Hepatic stellate cell (primary cell): ENCODE results near the gene PIEZO2.
"Not testable (repeated sequence)": the region's sequence is repeated elsewhere in the genome, so short reads cannot be mapped to it uniquely, and the experiment has no call there.

Source experiments
- DNase-seq: peaks from one replicate; pipeline ENCODE4 v3.0.0; 2011; ENCODE audit warnings: low spot score

PIEZO2 gene

DNA sequence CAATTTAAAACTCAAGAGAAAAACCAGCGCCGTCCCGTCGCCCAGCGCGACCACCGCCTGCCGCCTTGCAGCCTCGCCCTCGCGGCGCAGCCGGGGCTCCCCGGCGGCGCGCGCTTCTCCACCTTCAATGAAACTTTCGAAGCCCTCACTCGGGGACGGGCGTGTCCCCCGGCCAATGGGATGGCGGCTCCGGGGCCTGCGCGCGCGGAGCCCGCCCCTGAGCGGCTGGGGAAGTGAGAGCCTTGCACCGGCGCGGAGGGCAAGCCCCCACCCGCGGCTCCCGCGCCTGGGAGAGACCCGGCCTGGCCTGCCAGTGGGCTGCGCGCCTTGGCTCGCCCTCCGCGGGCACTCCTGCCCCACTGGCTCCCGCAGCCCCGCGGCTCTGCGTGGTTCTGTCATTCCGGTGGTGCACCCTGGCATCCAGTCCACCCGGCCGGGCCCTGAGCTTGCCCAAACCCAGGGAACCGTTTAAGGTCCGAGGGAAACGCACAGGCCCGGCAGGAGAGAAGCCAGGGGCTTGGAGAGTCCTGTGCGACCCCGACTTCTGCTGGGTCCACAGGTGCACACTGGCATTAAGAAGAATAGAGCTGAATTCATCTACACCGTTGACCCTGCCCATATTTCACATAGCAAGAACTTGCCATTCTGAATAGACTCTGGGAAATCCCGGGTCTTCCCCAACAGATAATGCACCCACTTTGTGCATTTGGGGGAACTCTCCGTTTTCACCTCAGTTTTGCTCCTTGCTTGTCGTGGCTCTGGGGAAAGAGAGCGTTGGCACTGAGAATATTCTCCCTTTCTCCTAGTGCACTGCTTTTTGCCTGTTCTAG, at the start of gene PIEZO2:
PIEZO2 (minus strand) TSS at position 129 of the 830 bp plus-strand sequence. CDS start 981 bp downstream, outside the sequence.
- DNase-seq, result peak; percentile 51

DNA sequence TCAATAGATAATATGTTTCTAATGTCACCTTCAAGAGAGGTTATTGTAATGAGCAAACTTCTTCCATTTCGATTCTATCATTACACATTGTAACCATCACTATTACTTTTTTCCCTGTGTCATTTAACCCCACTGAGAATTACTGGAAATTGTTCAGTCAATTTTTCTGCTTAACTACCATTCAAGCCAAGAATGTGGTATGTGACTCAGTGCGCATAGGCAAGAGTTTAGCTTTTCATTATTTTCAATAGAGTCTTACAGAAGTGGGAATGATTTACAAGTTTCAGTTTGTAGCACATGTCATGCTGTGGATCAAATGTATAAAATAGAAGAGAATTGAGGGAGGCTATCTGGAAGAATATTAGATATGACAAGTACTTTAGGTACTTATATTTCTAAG, 34.3 kb upstream of the PIEZO2 start:
- DNase-seq, result no peak

DNA sequence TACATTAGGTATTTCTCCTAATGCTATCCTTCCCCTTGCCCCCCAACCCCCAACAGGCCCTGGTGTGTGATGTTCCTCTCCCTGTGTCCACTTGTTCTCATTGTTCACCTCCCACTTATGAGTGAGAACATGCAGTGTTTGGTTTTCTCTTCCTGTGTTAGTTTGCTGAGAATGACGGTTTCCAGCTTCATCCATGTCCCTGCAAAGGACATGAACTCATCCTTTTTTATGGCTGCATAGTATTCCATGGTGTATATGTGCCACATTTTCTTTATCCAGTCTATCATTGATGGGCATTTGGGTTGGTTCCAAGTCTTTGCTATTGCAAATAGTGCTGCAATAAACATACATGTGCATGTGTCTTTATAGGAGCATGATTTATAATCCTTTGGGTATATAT, 32.3 kb upstream of the PIEZO2 start:
- DNase-seq, result not testable (repeated sequence)

DNA sequence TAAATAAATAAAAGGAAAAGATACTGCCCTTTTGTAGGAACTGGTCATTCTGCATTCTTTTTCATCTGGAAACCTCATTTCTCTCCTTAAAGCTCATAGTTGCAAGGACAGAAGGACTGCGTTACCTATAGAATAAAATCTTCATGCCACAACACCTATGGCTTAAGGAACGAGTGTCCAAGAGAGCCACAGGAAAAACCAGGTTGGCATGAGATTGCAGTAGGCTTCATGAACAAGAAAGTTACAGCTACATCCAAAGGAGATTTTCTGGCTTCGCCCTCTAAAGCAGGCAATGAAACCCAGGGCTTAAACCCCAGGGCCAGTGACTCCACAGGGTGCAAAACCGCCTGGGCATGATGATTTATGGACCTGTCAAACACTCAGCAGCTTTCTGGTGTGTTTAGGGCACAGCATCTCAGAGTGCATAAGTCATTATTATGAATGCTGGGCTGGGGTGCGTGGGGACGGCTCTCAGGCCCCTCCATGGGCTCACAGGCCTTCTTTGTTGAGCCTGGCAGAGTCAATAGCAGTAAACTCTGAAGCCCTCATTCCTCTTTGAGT, 30.7 kb upstream of the PIEZO2 start:
- DNase-seq, result no peak

DNA sequence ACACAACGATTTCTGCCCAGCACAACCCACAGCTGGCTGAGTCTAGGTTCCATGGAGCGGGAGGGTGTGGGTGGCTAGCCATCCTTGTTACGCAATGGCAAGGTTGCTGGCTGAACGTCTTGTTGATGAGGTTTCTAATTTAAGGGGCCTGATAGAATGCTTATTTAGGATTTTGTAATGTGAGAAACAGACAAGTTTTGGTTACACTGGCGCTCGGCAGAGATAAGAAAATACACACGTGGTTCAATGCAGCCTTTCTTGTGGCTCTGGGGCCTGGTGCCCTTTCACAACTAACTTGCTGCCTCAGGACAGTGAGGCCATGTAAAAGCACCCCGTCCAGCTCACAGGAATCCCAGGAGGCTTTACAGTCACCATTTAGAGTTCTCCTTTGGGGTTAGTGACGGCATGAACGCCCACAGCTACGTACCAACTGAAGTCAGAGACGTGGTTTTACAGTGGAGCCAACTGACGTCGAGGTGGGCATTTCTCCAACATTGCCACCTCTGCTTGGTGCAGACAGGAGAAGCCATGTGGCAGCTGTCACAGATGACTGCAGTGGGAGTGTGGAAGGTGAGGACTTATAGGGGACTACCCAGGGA, 29.7 kb upstream of the PIEZO2 start:
- no peak for DNase-seq

DNA sequence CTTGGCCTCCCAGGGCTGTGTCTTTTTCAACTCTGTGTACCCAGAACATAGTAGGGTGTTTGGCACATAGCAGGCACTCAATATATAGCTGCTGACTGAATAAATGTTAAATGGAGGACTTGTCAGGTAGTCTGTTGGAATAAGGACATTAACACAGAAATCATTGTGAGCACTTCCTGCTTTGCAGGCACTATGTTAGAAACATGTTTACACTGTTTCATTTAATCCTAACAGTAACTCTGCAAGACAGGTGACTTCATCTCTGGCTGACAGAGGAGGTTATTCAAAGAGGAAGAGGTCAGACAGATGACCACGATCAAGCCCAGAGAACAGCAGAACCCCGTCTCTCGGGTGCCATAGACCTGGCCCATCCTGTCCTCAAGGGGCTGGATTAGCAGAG, 28.0 kb upstream of the PIEZO2 start:
- DNase-seq, result no peak

DNA sequence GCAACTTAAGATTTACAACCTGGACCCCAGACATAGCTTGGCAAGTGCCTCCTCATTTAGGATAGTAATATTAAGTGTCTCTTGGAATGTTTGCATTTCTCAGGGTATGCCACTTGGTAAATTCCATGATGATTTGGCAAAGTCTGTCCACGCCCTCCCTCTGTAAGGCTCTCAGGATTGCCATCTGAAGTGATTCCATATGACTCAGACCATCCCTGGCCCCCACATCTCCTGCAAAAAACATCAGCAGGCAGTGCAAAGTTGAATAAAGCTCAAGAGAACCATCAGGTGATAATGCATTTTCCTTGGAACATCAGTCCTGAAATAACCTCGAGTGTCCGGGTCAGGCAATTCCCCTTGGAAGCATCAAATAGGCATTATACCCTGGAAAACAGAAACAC, 27.1 kb upstream of the PIEZO2 start:
- DNase-seq, result peak; percentile 40

DNA sequence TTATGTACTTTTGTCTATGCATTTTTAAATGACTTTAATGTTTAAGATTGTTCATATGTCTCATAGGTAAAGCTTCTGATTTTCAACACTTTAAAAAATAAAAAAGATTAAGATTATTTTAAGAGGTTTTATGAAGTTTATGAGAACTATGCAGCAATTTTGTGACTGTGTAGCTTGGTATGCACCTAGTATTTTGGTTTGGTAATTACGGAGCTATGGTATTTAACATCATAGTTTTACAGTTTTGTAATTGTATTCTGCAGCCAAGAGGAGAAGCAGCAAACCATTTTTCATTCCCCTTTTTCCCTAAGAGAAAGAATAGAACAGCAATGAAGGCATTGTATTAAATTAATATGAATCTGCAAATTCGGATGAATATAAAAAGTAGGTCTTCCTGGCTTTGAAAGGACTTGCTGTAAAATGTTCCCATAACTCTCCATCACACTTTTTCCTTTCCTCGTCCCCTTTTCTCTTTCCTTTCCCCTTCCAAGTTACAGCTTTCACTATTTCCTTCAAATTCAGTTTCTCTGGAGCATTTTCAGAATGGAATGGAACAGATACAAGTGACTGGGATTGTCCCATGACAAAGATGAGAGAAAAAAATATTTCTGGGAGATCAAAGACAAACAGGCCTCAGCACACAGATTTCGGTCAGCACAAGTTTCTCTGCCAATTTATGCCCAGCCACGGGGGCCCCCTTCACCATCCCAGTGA, 26.1 kb upstream of the PIEZO2 start:
- peak; percentile 50 for DNase-seq

DNA sequence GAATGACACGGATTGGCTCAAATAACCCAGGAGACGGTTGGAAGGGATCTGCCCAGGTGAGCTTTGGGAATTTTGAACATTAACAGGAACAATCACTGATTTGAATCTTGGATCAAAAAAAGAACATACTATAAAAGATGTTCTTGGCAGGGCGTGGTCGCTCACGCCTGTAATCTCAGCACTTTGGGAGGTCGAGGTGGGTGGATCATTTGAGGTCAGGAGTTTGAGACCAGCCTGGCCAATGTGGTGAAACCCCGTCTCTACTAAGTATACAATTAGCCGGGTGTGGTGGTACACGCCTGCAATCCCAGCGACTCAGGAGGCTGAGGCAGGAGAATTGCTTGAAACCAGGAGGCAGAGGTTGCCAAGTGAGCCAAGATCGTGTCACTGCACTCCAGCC, 24.8 kb upstream of the PIEZO2 start:
- not testable (repeated sequence) for DNase-seq

DNA sequence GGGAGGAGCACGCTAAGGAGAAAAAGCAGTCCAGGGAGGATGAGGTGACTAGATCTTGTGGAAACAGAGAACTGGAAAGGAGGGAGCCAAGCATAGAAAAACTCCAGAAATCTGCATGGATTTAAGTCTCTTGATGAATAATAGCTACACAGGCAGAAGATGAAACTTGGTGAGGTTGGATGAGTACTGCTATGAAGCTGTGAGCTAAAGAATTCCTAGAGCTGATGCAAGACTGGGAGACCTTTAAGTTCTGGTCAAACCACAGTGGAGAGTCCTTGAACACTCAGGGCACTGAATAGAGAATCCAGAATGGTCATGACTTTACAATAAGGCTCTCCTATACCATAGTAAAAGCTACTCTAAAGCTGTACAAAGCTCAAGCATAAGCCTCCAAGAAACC, 18.4 kb upstream of the PIEZO2 start:
- DNase-seq, result peak; percentile 48

DNA sequence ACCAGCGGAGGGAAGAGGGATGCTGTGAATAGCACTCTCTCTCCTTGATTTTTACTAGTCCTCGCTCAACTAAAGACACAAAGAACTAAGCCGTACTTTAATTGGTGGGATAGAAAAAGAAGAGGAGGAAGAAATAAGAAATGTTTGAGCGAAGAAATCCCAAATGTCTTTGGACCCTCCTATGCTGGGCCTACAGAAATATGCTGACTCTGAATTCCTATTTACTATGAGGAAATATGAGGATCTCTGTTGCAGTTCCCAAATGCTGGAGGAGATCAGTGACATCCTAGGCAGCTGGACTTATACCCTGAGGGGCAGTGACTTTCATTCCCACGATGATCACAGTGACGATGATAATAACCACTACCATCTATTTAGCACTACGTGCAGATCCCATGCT, 16.6 kb upstream of the PIEZO2 start:
- DNase-seq, result no peak

DNA sequence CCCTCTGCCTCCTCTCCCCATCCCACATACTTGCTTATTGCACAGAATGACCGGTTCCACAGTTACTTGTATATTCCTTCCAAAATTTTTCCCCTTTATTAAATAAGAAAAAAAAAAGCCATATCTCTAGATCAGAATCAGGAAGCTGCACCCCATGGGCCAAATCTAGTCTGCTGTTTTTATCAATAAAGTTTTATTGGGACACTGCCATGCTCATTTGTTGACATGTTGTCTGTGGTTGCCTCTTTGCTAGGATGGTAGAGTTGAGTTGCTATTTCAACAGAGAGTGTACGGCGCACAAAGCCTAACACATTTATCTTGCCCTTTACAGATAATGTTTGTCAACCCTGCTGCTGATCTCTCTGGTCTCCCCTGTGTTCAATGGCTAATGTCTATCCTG, 15.8 kb upstream of the PIEZO2 start:
- DNase-seq, result no peak

DNA sequence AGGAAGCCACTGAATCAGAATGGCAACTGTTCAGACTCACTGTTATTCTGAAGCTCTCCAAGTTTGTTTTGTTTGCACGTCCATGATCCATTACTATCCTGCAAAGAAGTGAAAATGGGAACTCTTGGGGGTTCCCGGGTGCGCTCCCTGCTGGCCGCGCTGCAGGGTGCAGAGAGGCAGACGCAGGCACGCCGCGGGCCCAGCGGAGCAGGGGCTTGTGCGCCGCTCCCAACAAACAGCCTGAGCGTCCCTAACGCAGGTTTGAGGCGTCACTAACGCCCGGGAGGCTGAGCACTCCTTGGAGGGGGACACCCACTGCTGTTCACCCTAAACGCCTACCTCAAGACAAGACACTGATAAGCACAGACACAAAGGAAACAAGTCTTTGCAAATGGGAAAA, 14.3 kb upstream of the PIEZO2 start:
- peak; percentile 50 for DNase-seq

DNA sequence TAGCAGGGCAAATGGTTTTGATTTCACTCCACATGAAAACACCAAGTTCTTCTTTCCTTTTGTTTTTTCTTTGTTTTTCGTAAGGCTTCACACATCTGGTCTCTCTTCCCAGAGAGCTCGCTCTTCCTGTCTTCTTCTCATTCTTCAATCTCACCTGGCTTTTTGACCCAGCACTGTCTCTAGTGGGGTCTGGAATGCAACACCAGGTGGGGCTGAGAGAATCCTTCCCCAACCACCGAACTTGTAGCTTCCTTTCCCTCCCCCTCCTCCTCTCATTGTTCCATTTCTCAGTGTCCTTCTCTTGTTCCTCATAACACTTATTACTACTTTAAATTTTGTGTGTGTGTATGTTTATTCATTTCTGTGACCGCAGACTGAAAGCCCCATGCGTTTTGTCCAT, 13.5 kb upstream of the PIEZO2 start:
- no peak for DNase-seq

DNA sequence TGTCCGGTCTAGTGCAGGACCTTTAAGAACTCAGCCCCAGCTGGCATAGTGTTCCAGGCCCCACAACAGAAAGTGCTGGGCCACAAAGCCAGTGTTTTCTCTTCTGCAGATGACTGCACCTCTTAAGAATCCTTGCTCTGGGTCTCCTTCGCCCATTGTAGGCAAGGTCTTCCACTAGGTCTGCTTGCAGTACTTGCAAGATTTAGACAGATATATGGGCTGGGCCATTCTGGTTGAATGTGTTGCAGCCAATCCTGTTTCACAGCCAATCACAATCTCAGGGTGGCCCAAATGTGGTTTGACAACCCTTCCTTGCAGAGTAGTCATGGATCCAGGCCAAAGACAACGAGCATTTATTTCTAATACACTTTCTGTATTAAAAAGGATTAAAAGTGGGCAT, 13.1 kb upstream of the PIEZO2 start:
- no peak for DNase-seq

DNA sequence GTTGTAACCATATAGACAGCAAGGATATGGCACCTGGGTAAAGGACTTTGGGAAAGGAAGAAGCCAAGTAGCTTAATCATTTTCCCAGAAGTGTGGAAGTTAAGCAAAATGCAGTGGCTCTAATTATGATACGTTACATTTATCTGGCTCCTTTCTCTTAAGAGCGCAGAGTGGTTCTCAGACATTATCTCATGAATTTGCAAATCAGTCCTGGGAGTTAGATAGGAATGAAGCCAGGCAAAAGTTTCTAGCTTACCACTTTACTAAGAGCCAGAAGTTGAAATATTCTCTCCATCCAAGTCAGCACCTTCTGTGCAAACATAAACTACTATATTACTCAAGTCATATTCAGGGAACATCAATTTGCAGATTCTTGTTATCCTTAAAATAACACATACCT, 10.9 kb upstream of the PIEZO2 start:
- no peak for DNase-seq

DNA sequence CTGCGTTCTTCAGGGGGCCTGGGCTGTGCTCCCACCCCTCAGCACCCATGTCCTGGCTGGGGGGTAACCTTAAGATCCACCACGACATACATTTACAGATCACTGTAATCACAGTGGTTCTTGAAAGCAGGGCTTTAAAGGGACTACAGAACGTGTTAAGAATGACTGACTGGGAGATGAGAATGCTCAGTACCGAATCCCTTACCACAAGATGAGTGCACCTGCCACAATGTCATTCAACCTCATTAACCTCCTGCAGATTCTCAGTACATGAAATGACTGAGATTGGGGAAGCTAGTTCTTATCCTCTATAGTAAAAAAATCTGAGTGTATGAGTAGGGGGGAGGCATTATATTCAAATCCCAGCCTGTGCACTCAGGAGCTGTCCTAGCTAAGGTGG, 10.5 kb upstream of the PIEZO2 start:
- no peak for DNase-seq

DNA sequence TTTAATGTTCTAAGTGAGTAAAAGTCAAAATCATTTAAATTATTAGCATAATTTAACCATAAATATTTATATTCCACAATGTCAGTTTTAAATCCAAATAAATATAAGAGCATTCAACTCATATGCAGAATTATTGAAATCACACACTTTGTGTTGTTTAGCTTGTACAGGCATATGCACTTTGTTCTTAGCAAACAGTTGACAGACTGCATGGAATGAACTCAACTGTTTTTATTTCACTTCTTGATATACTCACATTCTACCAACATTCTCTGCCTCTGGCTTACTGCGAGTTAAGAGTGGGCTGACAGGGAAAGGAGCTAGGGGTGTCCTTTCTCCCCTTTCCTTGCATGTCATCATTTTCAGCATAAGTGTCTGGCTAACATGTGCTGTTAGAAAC, 7.6 kb upstream of the PIEZO2 start:
- DNase-seq, result no peak

DNA sequence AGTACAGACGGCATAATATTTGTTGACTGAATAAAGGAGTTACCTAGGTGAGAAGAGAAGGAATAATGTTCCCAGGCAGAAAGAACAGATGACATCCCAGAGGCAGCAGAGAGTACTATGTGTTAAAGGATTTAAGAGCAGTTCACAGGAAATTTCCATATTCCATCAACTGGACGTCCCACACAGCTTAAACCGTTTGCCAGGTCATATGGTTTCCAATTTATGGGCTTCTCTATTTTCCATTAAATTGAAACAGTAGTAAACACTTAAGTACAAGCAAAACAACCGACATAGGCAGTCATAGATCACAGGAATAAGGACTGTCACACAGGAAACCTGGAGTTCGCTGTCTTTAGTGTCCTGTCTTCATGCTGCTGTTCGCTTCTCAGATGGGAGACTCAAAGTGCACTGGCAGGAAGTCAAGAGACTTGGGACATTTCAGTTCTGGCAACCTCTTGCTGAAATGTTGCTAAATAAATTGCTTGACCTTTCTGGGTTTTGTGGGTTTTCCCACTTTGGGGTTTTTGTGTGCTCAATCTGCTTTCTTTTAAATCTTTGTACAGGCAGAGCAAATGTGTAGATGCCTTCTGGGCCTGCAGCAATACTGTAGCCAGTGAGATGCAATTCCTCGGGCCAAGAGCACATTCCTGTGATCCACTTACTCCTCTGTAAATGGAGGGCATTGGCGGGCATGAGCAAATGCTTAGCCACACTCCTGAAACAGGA, 5.8 kb upstream of the PIEZO2 start:
- no peak for DNase-seq

DNA sequence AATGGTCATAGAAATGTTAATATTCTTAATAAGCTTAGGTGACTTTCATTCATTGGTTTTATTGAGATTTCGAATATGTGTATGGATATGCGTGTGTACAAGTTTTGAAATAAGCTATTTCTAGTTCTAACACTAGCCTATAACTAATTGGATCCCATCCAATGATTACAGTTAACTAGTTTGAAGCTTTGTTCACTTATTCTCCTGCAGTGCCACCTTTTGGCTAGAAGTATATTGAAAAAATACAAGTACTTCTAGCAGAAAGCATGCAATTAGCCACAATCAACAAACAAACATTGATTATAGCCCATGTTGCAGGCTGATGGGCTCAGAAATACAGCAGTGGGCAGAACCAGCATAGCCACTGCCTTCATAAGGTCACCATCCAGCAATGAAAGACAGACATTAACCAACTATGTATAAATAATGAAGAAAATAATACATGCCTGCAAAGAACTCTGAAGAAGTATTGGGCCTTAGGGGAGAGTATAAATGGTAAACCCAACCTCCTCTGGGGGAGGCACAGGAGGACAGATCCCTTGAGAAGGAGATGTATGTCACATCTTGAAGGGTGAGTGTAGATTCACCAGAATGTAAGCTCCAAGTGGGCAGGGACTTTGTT, 5.1 kb upstream of the PIEZO2 start:
- DNase-seq, result no peak

DNA sequence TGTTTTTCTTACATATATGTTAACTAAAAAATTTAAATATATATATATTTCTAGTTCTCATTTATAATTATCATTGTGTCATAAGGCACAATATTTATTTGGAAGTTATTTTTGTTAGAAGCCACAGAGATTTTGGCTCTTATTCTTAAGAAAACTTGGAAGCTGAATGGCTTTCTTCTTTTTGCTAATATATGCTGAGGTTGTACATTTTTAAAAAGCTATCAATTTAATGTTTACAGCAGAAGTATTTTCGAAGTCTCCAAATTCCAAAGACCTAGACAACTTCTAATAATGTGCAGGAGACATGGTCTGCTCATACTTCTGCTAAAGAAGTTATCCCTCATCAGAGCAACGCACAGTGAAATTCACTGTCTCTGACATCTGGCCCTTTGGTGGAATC, 3.7 kb upstream of the PIEZO2 start:
- DNase-seq, result no peak

DNA sequence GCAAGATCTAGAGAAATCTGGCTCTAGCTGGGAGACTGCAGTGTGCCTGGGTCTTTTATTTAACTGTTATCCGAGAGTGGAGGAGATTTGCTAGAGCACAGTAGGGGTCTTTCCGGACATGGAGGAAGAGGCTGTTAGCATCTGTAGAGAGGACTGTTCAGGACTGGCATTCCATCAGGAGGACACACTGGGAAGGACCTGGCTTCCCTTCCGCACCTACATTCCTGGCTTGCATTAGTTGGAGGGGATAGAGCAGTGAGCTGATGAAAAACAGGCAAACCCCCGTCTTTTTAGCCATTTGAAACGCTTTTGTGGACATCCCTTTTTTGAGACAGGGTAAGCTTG, 874 bp upstream of the PIEZO2 start:
- DNase-seq, result no peak
